Urinary bladder (tissue), 4 donors: ENCODE measurements around the gene ACOT13. TPM values are rescaled to one million over a fixed set of nuclear protein-coding genes. Genes with fewer than 3 reads are reported as not detected.
"Not testable (repeated sequence)": the region's sequence is repeated elsewhere in the genome, so short reads cannot be mapped to it uniquely, and the experiment has no call there.

Source experiments
- DNase-seq: peaks from one replicate; pipeline ENCODE4 v3.0.0-alpha.2; 2015; ENCODE audit errors: extremely low spot score
- H3K27ac ChIP-seq: one replicate; pipeline ENCODE4 v1.5.1; 2013; ENCODE audit warnings: low read depth, mild to moderate bottlenecking, moderate library complexity
- H3K36me3 ChIP-seq: one replicate; pipeline ENCODE4 v1.6.1; 2013; ENCODE audit warnings: mild to moderate bottlenecking, moderate library complexity; ENCODE audit not compliant: insufficient read depth
- H3K4me1 ChIP-seq: one replicate; pipeline ENCODE4 v1.6.1; 2013; ENCODE audit warnings: mild to moderate bottlenecking, moderate library complexity; ENCODE audit not compliant: insufficient read depth
- H3K4me3 ChIP-seq: one replicate; pipeline ENCODE4 v1.5.1; 2013; ENCODE audit warnings: low read depth, low read length
- WGBS: extraction: QIAGEN DNeasy Blood & Tissue Kit; methylation state at CpG from one replicate; pipeline ENCODE4 v1.1.7; 2013; 5-methylcytosine and 5-hydroxymethylcytosine counted together
- polyA plus RNA-seq: library from polyadenylated mRNA; stranded (reverse); fragments of 200-250 nt; gene quantifications from one replicate; pipeline ENCODE4 v1.2.3, GENCODE V29; 2013
- total RNA-seq: library from RNA; depleted of rRNA; stranded (reverse); fragments of >200 nt; gene quantifications from one replicate; pipeline ENCODE4 v1.2.3, GENCODE V29; 2014
- donor health status: healthy with polysubstance abuse.
- donor health status: healthy.

The ACOT13 gene
- total and polyA plus RNA-seq, 2 donors: 8.7 to 12.0 TPM

GRCh38 chr6:24668066-24668996 lies 1.5 kb downstream of the ACOT13 start:
- 96% methylated on average over 18 of the region's 18 CpGs for WGBS
- DNase-seq, H3K4me3 ChIP-seq: not testable (repeated sequence)

GRCh38 chr6:24668997-24669361 lies 2.1 kb downstream of the ACOT13 start:
- H3K4me3 ChIP-seq: no peak overlapping the region
- H3K36me3 ChIP-seq: no peaks in the 10 kb centered on the region
- H3K4me1 ChIP-seq: peaks cover 2% of the 10 kb centered on the region
- no peak overlapping the region for H3K27ac ChIP-seq
- 98% methylated on average over 9 of the region's 9 CpGs for WGBS
- DNase-seq: no peak

More at GRCh38 chr6:24668066-24668996, 1.5 kb downstream of the ACOT13 start:
- not testable (repeated sequence) for H3K36me3 ChIP-seq, H3K4me1 ChIP-seq, H3K27ac ChIP-seq

- not testable (repeated sequence) for DNase-seq, H3K4me1 ChIP-seq, H3K36me3 ChIP-seq, H3K27ac ChIP-seq, H3K4me3 ChIP-seq
Measured at GRCh38 chr6:24670492-24670891, 3.6 kb downstream of the ACOT13 start.

GRCh38 chr6:24671077-24671476 lies 4.2 kb downstream of the ACOT13 start:
- H3K36me3 ChIP-seq, H3K4me3 ChIP-seq, DNase-seq, H3K27ac ChIP-seq, H3K4me1 ChIP-seq: not testable (repeated sequence)
- WGBS: 90% methylated on average over 4 of the region's 4 CpGs

- no peak for DNase-seq
- Histone ChIP-seq H3K36me3 (peaks cover 2% of the 10 kb centered on the region), H3K27ac (no peak overlapping the region), H3K4me1 (peaks cover 1% of the 10 kb centered on the region), H3K4me3 (no peak overlapping the region)
- WGBS: 95% methylated on average over 6 of the region's 6 CpGs
Measured at GRCh38 chr6:24672620-24673182, 5.8 kb downstream of the ACOT13 start.

- DNase-seq: no peak
- peaks cover 2% of the 10 kb centered on the region for H3K36me3 ChIP-seq
- 73% methylated on average over 2 of the region's 2 CpGs for WGBS
- no peak overlapping the region for H3K4me3 ChIP-seq
- H3K27ac ChIP-seq: no peak overlapping the region
- H3K4me1 ChIP-seq: no peaks in the 10 kb centered on the region
Measured at GRCh38 chr6:24673625-24674024, 6.7 kb downstream of the ACOT13 start.

GRCh38 chr6:24678792-24679352 lies 12.0 kb downstream of the ACOT13 start:
- WGBS: 93% methylated on average over 11 of the region's 11 CpGs
- not testable (repeated sequence) for DNase-seq

GRCh38 chr6:24680582-24680981 lies 13.7 kb downstream of the ACOT13 start:
- H3K27ac ChIP-seq: no peak overlapping the region
- H3K4me1 ChIP-seq: no peaks in the 10 kb centered on the region
- 90% methylated on average over 7 of the region's 7 CpGs for WGBS
- DNase-seq: no peak
- H3K36me3 ChIP-seq: peaks cover 2% of the 10 kb centered on the region
- no peak overlapping the region for H3K4me3 ChIP-seq

More at GRCh38 chr6:24678792-24679352, 12.0 kb downstream of the ACOT13 start:
- not testable (repeated sequence) for H3K4me3 ChIP-seq, H3K36me3 ChIP-seq, H3K27ac ChIP-seq, H3K4me1 ChIP-seq

- Histone ChIP-seq H3K36me3 (no peaks in the 10 kb centered on the region), H3K4me3 (no peak overlapping the region), H3K27ac (no peak overlapping the region), H3K4me1 (no peaks in the 10 kb centered on the region)
- no peak for DNase-seq
- WGBS: 70% methylated on average over 12 of the region's 12 CpGs
Measured at GRCh38 chr6:24683297-24684296, 16.7 kb downstream of the ACOT13 start.

GRCh38 chr6:24686408-24686807 lies 19.5 kb downstream of the ACOT13 start:
- no peaks in the 10 kb centered on the region for H3K4me1 ChIP-seq
- no peak for DNase-seq
- 95% methylated on average over 1 of the region's 1 CpG for WGBS

GRCh38 chr6:24686946-24687345 lies 20.1 kb downstream of the ACOT13 start:
- Histone ChIP-seq H3K4me1 (no peaks in the 10 kb centered on the region), H3K4me3 (no peak overlapping the region), H3K27ac (no peak overlapping the region), H3K36me3 (no peaks in the 10 kb centered on the region)
- no peak for DNase-seq
- WGBS: 91% methylated on average over 4 of the region's 4 CpGs

More at GRCh38 chr6:24686408-24686807, 19.5 kb downstream of the ACOT13 start:
- Histone ChIP-seq H3K27ac (no peak overlapping the region), H3K4me3 (no peak overlapping the region), H3K36me3 (no peaks in the 10 kb centered on the region)

- DNase-seq: no peak
- Histone ChIP-seq H3K27ac (no peak overlapping the region), H3K36me3 (no peaks in the 10 kb centered on the region), H3K4me3 (no peak overlapping the region), H3K4me1 (no peaks in the 10 kb centered on the region)
- WGBS: 82% methylated on average over 2 of the region's 2 CpGs
Measured at GRCh38 chr6:24689964-24690363, 23.1 kb downstream of the ACOT13 start.

- H3K4me1 ChIP-seq: no peaks in the 10 kb centered on the region
- 87% methylated on average over 1 of the region's 1 CpG for WGBS
Measured at GRCh38 chr6:24690593-24690992, 23.7 kb downstream of the ACOT13 start.

More at GRCh38 chr6:24690593-24690992, 23.7 kb downstream of the ACOT13 start:
- Histone ChIP-seq H3K36me3 (no peaks in the 10 kb centered on the region), H3K4me3 (no peak overlapping the region), H3K27ac (no peak overlapping the region)
- DNase-seq: no peak
